GM21367 (cell line): ENCODE data around the gene NEK10.

Experiments
- ATAC-seq: cut with Tn5 transposase; IDR thresholded peaks from one replicate; pipeline ENCODE4 v1.9.1; 2021; ENCODE audit not compliant: unreplicated experiment

Gene NEK10

DNA sequence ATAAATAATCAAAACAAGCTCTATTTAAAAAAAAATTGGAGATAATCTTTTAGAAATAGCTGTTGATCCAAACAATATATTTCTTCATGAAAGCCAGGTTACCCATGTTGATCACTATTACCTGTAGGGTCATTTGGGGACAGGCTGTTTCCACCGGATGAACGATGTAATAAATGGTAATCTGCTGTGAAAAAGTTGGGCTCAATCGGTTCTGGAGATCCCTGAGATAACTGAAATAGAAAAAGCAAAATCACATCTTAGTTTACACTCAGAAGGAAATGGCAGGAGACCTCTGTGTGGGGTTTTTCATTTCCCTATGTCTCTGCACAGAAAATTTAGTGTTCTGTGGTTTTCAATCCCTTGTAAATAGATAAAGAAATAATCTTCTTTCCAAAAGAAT is 249.5 kb downstream of the NEK10 start:
- ATAC-seq = no peak

GRCh38 chr3:27115352-27115751 is 253.8 kb downstream of the NEK10 start:
- ATAC-seq = no peak

- no peak for ATAC-seq
Observed at GRCh38 chr3:27114684-27115083, 254.5 kb downstream of the NEK10 start.

GRCh38 chr3:27114129-27114528 is 255.1 kb downstream of the NEK10 start:
- no peak for ATAC-seq

DNA sequence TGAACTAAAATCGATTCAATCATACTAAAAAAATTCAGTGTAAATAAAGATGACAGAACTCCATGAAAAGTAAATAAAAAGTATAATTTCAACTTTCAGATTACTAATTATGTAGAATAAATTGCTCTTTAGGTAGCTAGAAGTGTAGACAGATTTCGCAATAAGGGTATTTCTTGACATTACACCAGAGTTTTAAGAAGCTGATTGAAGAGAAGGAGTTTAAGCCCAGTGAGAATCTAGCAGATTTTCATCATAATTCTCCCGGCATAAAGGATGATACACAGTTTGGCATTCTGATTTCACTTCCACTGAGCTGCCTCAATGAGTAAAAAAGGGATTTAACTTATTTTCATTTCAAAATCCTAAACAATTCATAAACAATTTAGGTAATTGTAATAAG is 259.2 kb downstream of the NEK10 start:
- ATAC-seq = no peak

DNA sequence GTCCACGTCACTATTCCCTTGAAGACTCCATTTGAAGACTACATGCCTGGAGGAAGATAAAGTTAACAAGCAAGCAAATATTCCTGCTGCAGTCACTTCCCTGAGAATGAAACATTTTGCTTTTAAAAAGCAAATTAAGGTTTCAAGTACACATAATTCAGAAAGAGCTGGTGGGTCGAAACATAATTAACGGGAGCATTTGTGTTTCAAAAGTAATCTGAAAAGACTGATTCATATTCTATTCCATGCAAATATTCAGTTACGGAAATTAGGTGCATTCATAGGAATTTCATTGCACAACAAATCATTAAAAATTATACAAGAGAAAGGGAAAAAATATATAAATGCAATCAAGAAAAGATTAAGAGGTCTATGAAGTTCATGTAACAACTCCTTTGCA is 260.9 kb downstream of the NEK10 start:
- no peak for ATAC-seq

- no peak for ATAC-seq
Observed at GRCh38 chr3:27105904-27106303, 263.3 kb downstream of the NEK10 start.

- no peak for ATAC-seq
Observed at GRCh38 chr3:27097182-27097581, 272.0 kb downstream of the NEK10 start.

DNA sequence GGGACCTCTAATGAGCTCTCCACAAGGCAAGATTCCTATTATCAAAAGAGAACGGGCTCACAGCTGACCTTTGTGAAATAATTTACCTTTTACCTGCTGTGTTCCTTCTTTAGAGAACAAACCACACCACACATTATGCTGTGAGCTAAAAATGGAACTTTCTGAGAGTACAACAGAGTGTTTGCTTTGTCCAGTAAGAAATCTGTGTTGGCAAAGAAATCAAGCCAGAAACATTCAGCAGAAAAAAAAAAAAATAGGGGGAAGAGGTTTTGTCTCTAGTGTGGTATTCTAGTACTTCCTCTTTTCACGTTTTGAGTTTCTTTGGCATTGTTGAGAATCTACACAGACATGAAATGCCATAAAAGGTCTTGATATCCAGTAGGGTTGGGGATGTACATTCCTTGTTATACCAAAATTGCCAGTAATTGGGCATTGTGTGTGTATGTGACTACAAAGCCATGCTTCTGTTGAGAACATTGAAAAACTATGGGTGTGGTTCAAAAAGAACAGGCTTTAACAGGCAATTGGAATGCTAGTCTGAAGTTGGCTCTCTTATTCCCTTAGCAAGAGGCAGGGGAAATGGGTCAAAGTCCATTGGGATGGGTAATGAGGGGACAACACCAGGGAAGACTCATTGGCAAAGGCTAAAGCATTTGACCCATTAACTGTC is 273.5 kb downstream of the NEK10 start:
- ATAC-seq = no peak

GRCh38 chr3:27094721-27095120 is 274.5 kb downstream of the NEK10 start:
- ATAC-seq = no peak

DNA sequence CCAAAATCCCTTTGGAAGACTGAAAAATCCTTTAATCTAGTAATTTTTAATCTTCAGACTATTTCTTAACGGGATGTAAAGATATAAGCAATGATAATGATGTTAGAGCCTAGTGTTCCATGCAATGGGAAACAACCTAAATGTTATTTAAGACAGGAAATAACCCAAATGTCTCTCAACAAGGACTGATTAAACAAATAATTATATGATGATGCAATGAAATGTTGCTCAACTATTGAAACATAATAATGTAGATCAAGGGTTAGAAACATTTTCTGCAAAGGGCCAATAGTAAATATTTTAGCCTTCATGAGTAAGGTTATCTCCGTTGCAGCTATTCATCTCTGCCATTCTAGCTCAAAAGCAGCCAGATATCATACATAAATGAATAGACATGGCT is 275.4 kb downstream of the NEK10 start:
- no peak for ATAC-seq

DNA sequence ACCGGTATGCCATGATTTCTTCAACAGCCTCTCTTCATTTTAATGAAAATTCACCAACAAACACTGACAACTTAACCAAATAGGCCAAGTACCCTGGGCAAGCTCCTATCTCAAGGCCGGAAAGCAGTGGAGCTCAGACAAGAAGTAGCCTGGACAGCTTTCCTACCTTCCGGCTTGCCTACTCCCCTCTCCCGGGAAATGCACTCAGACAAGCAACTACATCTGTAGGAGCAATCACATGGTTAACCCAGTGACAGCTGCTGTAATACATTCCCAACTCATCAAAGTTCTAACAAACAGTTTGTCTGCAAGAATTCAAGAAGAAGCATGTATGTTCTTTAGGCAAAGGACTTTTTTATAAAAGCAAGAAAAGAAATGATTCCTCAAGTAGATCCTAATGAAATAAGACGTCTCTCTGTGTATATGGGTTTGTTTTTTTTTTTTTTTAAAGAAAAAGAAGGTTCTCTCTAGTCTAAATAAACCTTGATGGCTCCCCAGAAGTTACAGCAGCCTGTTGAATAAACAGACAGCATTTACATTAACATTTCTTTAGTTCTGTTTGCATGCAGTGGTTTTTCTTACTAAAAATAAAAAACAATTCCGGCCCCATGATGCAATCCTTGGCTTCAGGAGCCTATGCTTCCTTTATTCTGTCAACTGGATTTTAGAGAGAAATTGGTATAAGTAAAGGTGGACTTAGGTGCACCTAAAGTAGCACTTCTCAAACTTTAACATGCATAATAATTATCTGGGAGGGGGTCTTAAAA is 278.7 kb downstream of the NEK10 start:
- no peak for ATAC-seq

DNA sequence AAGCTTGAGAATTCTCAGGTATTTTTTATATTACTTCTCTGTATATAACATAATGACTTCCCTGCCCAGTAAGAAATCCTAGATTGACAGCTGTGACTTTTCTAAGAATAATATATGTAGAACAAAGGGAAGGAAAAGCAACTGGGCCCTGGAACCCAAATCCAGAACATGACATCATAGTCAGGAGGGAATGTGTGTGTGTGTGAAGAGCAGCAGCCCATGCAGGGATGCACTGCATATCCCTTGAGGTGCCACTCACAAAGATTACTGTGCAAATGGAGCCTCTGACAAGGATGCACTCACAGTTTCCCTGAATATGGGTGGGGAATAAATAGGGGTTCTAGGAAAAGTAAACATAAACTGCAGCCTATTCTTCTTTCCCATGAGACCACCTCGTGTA is 279.5 kb downstream of the NEK10 start:
- ATAC-seq = no peak

- no peak for ATAC-seq
Observed at GRCh38 chr3:27089068-27089467, 280.1 kb downstream of the NEK10 start.

- ATAC-seq = no peak
Observed at GRCh38 chr3:27085829-27086730, 283.1 kb downstream of the NEK10 start.

DNA sequence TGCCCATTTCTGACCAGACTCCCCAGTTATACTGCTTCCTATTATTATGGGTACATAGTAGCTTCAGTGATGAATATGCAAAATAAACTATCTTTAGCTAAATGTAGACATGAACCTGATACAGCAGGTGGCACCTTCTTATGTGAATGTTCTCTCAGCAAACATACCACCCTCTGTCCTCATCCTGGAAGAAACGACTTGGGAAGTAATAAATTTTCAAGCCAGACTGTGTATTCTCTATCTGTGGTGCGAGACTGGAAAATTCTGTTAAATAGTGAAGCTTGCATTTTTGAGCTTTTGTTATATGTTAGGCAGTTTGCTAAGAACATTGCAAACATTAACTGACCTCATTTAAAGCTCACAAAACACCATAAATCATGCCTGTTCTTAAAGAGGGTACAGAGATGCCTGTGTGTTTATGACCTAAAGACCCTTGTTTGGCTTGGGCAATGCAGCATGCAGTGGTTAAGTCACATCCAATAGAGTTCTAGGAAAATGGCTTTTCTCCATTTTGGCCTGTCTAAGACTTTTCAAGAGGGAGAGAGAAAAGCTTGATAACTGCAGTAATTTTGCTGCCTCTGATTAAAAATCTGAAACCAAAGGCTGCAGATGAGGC is 287.1 kb downstream of the NEK10 start:
- ATAC-seq = no peak

GRCh38 chr3:27081566-27081965 is 287.6 kb downstream of the NEK10 start:
- no peak for ATAC-seq

DNA sequence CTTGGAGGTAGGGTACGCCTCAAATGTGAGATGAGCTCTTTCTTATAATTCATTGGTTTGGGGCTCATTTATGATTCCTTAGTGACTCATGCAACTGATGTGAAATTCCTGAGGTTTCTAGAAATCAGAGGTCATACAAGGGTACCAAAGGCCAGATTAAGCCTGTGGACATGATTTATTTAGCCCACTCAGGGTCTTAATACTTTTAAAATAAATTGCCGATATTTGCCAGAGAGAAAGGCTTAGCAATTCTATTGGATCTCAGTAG is 289.0 kb downstream of the NEK10 start:
- no peak for ATAC-seq

DNA sequence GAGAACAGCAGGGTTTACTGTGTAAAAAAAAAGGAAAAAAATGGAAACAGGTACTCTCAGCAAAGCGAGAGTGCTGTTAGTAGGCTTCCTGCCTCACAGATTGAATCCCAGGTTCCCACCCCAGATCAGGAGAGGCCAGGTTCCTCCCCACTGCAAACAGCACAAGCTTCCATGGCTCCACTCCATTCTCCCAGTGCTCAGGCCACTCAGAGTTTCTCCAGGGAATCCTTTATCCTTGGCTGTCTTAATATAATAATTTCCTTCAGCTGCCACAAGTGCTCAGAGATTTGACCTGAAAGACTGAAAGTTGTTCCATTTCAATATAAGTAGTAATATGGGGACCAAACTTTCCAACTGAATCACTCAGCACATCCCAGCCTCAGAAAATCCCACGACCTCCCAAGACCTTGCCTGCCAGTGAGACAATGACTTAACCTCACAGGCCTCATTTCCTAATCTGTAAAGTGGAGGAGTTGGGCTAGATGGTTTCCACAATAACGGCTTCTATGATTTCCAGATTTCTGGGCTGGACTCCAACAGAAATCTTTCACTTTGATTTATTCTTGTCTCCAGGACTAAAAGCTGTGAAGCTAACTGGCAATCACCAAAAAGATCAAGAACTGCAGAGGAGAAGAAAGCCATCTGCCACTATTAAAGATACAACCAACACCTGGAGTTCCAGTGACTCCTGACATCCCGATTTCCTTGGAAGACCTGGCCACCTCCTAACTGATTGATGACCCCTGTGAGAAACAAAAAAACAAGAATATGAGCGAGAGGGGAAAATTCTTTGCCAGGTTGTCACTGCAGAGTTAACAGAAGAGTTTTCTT is 289.5 kb downstream of the NEK10 start:
- no peak for ATAC-seq

- ATAC-seq = no peak
Observed at GRCh38 chr3:27078246-27078913, 290.8 kb downstream of the NEK10 start.
